Stimulated activated CD4-positive, alpha-beta T cell treated with anti-CD3 and anti-CD28 coated beads, Interleukin-1b, Interleukin-23, amount 100 ng/mL, for 48 hours (primary cell): Measurements from ENCODE around the gene RNF138.
"Not testable (repeated sequence)": the region's sequence is repeated elsewhere in the genome, so short reads cannot be mapped to it uniquely, and the experiment has no call there.

ENCODE experiments used
- DNase-seq: peaks from one replicate; pipeline ENCODE4 v3.0.0-alpha.2; 2020

The RNF138 gene

DNA sequence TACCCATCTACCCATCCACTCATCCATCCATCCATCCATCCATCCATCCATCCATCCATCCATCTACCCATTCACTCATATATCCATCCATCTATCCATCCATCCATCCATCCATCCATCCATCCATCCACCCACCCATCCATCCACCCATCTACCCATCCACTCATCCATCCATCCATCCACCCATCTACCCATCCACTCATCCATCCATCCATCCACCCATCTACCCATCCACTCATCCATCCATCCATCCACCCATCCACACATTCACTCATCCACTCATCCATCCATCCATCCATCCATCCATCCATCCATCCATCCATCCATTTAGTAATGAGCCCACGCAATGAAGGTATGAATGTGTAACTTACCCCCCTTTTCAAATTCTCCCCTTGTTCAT lies 85.1 kb downstream of the RNF138 start:
- DNase-seq, result not testable (repeated sequence)

DNA sequence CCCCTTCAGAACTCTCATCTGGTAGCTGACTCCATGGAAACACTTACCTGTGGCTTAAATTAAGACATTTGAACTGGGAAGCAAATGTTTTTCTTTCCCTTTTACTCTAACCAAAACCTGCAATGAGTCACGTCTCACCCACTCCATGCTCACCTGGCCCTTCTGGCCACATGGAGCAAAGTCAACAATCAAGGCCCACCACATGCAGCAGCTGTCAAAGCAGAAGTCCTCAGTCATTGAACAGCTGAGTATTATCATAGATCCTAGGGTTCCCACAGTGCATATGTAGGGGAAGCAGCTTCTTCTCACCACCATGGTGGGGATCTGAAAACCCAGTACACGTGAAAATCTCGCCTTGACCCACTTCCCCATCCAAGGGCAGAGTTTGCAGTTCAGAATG lies 85.9 kb downstream of the RNF138 start:
- DNase-seq, result no peak
